Ishikawa (cell line): ENCODE data around the gene ZFR2.

Source experiments
- CEBPB ChIP-seq: IDR thresholded peaks from 2 replicates; pipeline ENCODE4 v1.6.1; 2012
- EP300 ChIP-seq: IDR thresholded peaks from 2 replicates; pipeline ENCODE4 v1.6.1; 2012; ENCODE audit warnings: borderline replicate concordance
- RAD21 ChIP-seq: IDR thresholded peaks from 2 replicates; pipeline ENCODE4 v1.6.1; 2012; ENCODE audit warnings: low read depth
- YY1 ChIP-seq: IDR thresholded peaks from 2 replicates; pipeline ENCODE4 v1.6.1; 2012; ENCODE audit warnings: low read depth
- TF ChIP-seq, protein P1 (sequence below): IDR thresholded peaks from 2 replicates; pipeline ENCODE4 v1.6.1; 2012

DNA sequence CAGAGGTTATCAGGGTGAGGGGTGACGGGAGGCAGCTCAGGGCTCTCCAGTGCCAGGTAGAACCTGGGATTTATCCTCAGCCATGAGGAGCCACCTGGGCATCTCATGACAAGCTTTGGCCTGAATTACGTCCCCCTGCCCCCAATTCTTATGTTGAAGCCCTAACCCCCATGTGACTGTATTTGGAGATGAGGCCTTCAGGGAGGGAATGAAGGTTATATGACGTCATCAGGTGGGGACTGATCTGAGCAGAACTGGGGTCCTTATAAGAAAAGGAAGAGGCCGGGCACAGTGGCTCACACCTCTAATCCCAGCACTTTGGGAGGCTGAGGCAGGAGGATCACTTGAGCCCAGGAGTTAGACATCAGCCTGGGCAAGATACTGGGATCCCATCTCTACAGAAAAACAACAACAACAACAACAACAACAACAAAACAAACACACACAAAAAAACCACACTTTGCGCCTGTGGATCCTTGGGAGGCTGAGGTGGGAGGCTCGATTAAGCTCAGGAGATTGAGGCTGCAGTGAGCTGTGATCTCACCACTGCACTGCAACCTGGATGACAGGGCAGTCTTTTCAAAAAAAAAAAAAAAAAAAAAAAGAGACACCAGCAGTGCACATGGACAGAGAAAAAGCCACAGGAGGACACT, 18.4 kb downstream of the ZFR2 start:
- TF ChIP-seq, protein P1, sequence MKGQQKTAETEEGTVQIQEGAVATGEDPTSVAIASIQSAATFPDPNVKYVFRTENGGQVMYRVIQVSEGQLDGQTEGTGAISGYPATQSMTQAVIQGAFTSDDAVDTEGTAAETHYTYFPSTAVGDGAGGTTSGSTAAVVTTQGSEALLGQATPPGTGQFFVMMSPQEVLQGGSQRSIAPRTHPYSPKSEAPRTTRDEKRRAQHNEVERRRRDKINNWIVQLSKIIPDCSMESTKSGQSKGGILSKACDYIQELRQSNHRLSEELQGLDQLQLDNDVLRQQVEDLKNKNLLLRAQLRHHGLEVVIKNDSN: no peak
- TF ChIP-seq EP300 (no peak), RAD21 (no peak), YY1 (no peak), CEBPB (no peak)
